GM23248 (cell line): Measurements from ENCODE around the gene SVOPL. TPM values are rescaled to one million over a fixed set of nuclear protein-coding genes. Genes with fewer than 3 reads are reported as not detected.

ENCODE experiments used
- DNase-seq: peaks from one replicate; pipeline ENCODE4 v3.0.0-alpha.2; 2015
- H2AFZ ChIP-seq: fragments of 200-600 bp; sonication (generic); 2 replicates; pipeline ENCODE4 v1.6.1; 2016; ENCODE audit warnings: antibody characterized with exemption
- H3F3A ChIP-seq: fragments of 200-600 bp; sonication (generic); 2 replicates; pipeline ENCODE4 v1.6.1; 2016; ENCODE audit warnings: mild to moderate bottlenecking, antibody characterized with exemption, mixed run types; ENCODE audit not compliant: insufficient read depth
- H3K27ac ChIP-seq: fragments of 200-600 bp; sonication (generic); 2 replicates; pipeline ENCODE4 v1.5.1; 2016; ENCODE audit warnings: mild to moderate bottlenecking
- H3K27me3 ChIP-seq: fragments of 200-600 bp; sonication (generic); replicated peaks from 2 replicates; pipeline ENCODE4 v1.6.1; 2016; ENCODE audit warnings: mild to moderate bottlenecking; ENCODE audit not compliant: insufficient read depth
- H3K36me3 ChIP-seq: fragments of 200-600 bp; sonication (generic); 2 replicates; pipeline ENCODE4 v1.6.1; 2016; ENCODE audit warnings: low read depth, mild to moderate bottlenecking
- H3K4me1 ChIP-seq: fragments of 200-600 bp; sonication (generic); 2 replicates; pipeline ENCODE4 v1.6.1; 2016; ENCODE audit warnings: mild to moderate bottlenecking; ENCODE audit not compliant: insufficient read depth
- H3K4me2 ChIP-seq: fragments of 200-600 bp; sonication (generic); one replicate; pipeline ENCODE4 v1.6.1; 2016; ENCODE audit warnings: mild to moderate bottlenecking; ENCODE audit not compliant: unreplicated experiment
- H3K4me3 ChIP-seq: fragments of 200-600 bp; sonication (generic); 2 replicates; pipeline ENCODE4 v1.5.1; 2016; ENCODE audit warnings: mild to moderate bottlenecking
- H3K79me2 ChIP-seq: fragments of 200-600 bp; sonication (generic); 2 replicates; pipeline ENCODE4 v1.6.1; 2016; ENCODE audit warnings: mild to moderate bottlenecking; ENCODE audit not compliant: insufficient read depth
- H3K9ac ChIP-seq: fragments of 200-600 bp; sonication (generic); 2 replicates; pipeline ENCODE4 v1.6.1; 2016; ENCODE audit warnings: mild to moderate bottlenecking
- H3K9me2 ChIP-seq: fragments of 200-600 bp; sonication (generic); 2 replicates; pipeline ENCODE4 v1.6.1; 2016; ENCODE audit warnings: mixed run types, mild to moderate bottlenecking, moderate library complexity; ENCODE audit not compliant: insufficient read depth
- H3K9me3 ChIP-seq: fragments of 200-600 bp; sonication (generic); one replicate; pipeline ENCODE4 v1.6.1; 2017; ENCODE audit warnings: low read depth
- H4K20me1 ChIP-seq: fragments of 200-600 bp; sonication (generic); 2 replicates; pipeline ENCODE4 v1.6.0; 2016; ENCODE audit not compliant: insufficient read depth
- EZH2 ChIP-seq: fragments of 200-600 bp; sonication (generic); IDR thresholded peaks from 2 replicates; pipeline ENCODE4 v1.6.1; 2018; ENCODE audit warnings: antibody characterized with exemption, mild to moderate bottlenecking; ENCODE audit not compliant: insufficient read depth, poor library complexity, severe bottlenecking
- EZH2phosphoT487 ChIP-seq: fragments of 200-600 bp; sonication (generic); IDR thresholded peaks from 2 replicates; pipeline ENCODE4 v1.6.1; 2018; ENCODE audit warnings: antibody characterized with exemption, moderate library complexity, mild to moderate bottlenecking, low read depth; ENCODE audit not compliant: insufficient read depth
- WGBS, 2 experiments: methylation state at CpG; one replicate each; pipeline ENCODE4 v1.1.6; 2015 to 2017; ENCODE audit warnings: low lambda C conversion rate in 2 of 2, low coverage in 1 of 2; ENCODE audit errors: missing lambda C conversion rate in 2 of 2; 5-methylcytosine and 5-hydroxymethylcytosine counted together
- in situ Hi-C: fragments of 300-500 bp; cut with MboI; formaldehyde crosslinking; loops from 2 replicates; pipeline ENCODE4 v1.15.0; 2020
- polyA plus RNA-seq: library from polyadenylated mRNA; unstranded; fragments of >200 nt; fragmentation: Nextera tagmentation; extraction: Ambion mirVana; gene quantifications from 2 replicates; pipeline ENCODE4 v1.2.1, GENCODE V29; 2016
- total RNA-seq: library from RNA; depleted of rRNA; stranded (reverse); fragments of >200 nt; shearing (Covaris generic); gene quantifications from 2 replicates; pipeline ENCODE4 v1.2.3, GENCODE V29; 2014

The SVOPL gene
- total and polyA plus RNA-seq, 2 experiments from 2014 or later, result not detected

- peaks cover 21% of the 10 kb centered on the region for H3K27me3 ChIP-seq
These were observed 42.3 kb downstream of the SVOPL start for GRCh38 chr7:138658889-138659288.

GRCh38 chr7:138657854-138658386 is 43.2 kb downstream of the SVOPL start:
- Histone ChIP-seq H3F3A (no peaks in the 10 kb centered on the region), H3K4me3 (no peak overlapping the region), H3K4me1 (no peaks in the 10 kb centered on the region), H3K27me3 (peaks cover 13% of the 10 kb centered on the region; the same call in 1 of the 2 replicates), H3K79me2 (no peaks in the 10 kb centered on the region), H3K9me2 (no peaks in the 10 kb centered on the region), H3K36me3 (no peaks in the 10 kb centered on the region), H3K9me3 (no peaks in the 10 kb centered on the region), H3K27ac (no peak overlapping the region), H3K4me2 (no peak overlapping the region), H4K20me1 (no peaks in the 10 kb centered on the region), H2AFZ (no peak overlapping the region), H3K9ac (no peak overlapping the region)
- WGBS, 2 experiments, result 26 to 28% methylated on average over 4 of the region's 4 CpGs
- in situ Hi-C loops, result no loop called here
- TF ChIP-seq EZH2phosphoT487, result no peak
- TF ChIP-seq EZH2, result no peak
- no peak for DNase-seq

More at GRCh38 chr7:138658889-138659288, 42.3 kb downstream of the SVOPL start:
- Histone ChIP-seq H3F3A (no peaks in the 10 kb centered on the region), H3K9me3 (no peaks in the 10 kb centered on the region), H3K4me3 (no peak overlapping the region), H3K4me1 (no peaks in the 10 kb centered on the region), H2AFZ (no peak overlapping the region), H3K4me2 (no peak overlapping the region), H3K9ac (no peak overlapping the region), H4K20me1 (no peaks in the 10 kb centered on the region), H3K79me2 (no peaks in the 10 kb centered on the region), H3K36me3 (no peaks in the 10 kb centered on the region), H3K9me2 (no peaks in the 10 kb centered on the region), H3K27ac (no peak overlapping the region)
- DNase-seq, result no peak
- in situ Hi-C loops, result no loop called here
- 55 to 63% methylated on average over 4 of the region's 4 CpGs for WGBS, 2 experiments
- TF ChIP-seq EZH2phosphoT487, result no peak
- TF ChIP-seq EZH2, result no peak

GRCh38 chr7:138656952-138657351 is 44.2 kb downstream of the SVOPL start:
- H3K4me2 ChIP-seq, result no peak overlapping the region
- no peak overlapping the region for H3K27ac ChIP-seq
- no peaks in the 10 kb centered on the region for H4K20me1 ChIP-seq
- H2AFZ ChIP-seq, result no peak overlapping the region
- 0 out of 2 replicates have a peak, but pooled peaks cover 6% of the 10 kb centered on the region for H3K27me3 ChIP-seq
- H3K36me3 ChIP-seq, result no peaks in the 10 kb centered on the region
- no peaks in the 10 kb centered on the region for H3K9me3 ChIP-seq
- DNase-seq, result no peak
- H3K9me2 ChIP-seq, result no peaks in the 10 kb centered on the region
- WGBS, 2 experiments, result 16 to 20% methylated on average over 2 of the region's 2 CpGs
- in situ Hi-C loops, result no loop called here
- no peaks in the 10 kb centered on the region for H3K4me1 ChIP-seq
- H3K4me3 ChIP-seq, result no peak overlapping the region
- no peaks in the 10 kb centered on the region for H3K79me2 ChIP-seq
- no peaks in the 10 kb centered on the region for H3F3A ChIP-seq
- H3K9ac ChIP-seq, result no peak overlapping the region
- TF ChIP-seq EZH2 (no peak), EZH2phosphoT487 (no peak)

GRCh38 chr7:138654616-138655015 is 46.5 kb downstream of the SVOPL start:
- no peak for TF ChIP-seq EZH2
- no peak for TF ChIP-seq EZH2phosphoT487
- Histone ChIP-seq H3K4me1 (no peaks in the 10 kb centered on the region), H3K79me2 (no peaks in the 10 kb centered on the region), H3K4me2 (no peak overlapping the region), H2AFZ (no peak overlapping the region), H3K9ac (no peak overlapping the region), H4K20me1 (no peaks in the 10 kb centered on the region), H3K36me3 (no peaks in the 10 kb centered on the region), H3F3A (no peaks in the 10 kb centered on the region), H3K9me2 (no peaks in the 10 kb centered on the region), H3K4me3 (no peak overlapping the region), H3K27ac (no peak overlapping the region), H3K9me3 (no peaks in the 10 kb centered on the region), H3K27me3 (no peaks in the 10 kb centered on the region)
- 10 to 20% methylated on average over 5 of the region's 5 CpGs for WGBS, 2 experiments
- no peak for DNase-seq
- in situ Hi-C loops, result no loop called here

GRCh38 chr7:138649506-138649905 is 51.7 kb downstream of the SVOPL start:
- in situ Hi-C loops, result no loop called here
- no peaks in the 10 kb centered on the region for H3F3A ChIP-seq
- no peak for TF ChIP-seq EZH2phosphoT487
- TF ChIP-seq EZH2, result no peak
- H3K4me1 ChIP-seq, result no peaks in the 10 kb centered on the region
- H3K9me3 ChIP-seq, result no peaks in the 10 kb centered on the region
- no peaks in the 10 kb centered on the region for H3K36me3 ChIP-seq
- H3K27me3 ChIP-seq, result no peaks in the 10 kb centered on the region
- no peaks in the 10 kb centered on the region for H3K9me2 ChIP-seq
- H4K20me1 ChIP-seq, result no peaks in the 10 kb centered on the region
- no peak overlapping the region for H2AFZ ChIP-seq
- DNase-seq, result peak; percentile 9
- no peak overlapping the region for H3K27ac ChIP-seq
- no peak overlapping the region for H3K4me3 ChIP-seq
- H3K9ac ChIP-seq, result no peak overlapping the region
- H3K4me2 ChIP-seq, result no peak overlapping the region
- H3K79me2 ChIP-seq, result no peaks in the 10 kb centered on the region
- WGBS, 2 experiments, result 17 to 22% methylated on average over 5 of the region's 5 CpGs
